HPDE6-E6E7 (cell line): Measurements from ENCODE around the gene GRB2.
A peak's percentile ranks its signal among the peaks of the same experiment; 100 is the strongest.
"Not testable (repeated sequence)": the region's sequence is repeated elsewhere in the genome, so short reads cannot be mapped to it uniquely, and the experiment has no call there.

ENCODE experiments used
- DNase-seq: peaks from one replicate; pipeline ENCODE4 v3.0.0; 2011; ENCODE audit warnings: missing footprints; ENCODE audit errors: extremely low spot score

GRB2 gene

GRCh38 chr17:75352079-75352569 is 53.4 kb downstream of the GRB2 start:
- DNase-seq: peak; percentile 31

DNA sequence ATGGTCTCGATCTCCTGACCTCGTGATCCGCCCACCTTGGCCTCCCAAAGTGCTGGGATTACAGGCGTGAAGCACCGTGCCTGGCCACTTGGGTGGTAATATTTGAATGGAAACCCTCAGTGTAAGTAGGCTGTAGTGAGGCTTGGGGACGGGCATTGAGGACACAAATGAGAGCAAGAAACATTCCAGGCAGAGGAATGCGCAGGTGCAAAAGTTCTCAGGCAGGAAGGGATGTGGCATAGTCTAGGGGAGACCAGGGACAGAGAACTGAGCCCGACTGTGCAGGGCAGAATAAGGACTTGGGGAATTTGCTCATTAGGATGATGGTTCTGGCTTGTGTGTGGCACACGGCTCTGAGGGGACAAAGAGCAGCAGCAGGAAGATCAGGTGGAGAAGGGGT is 54.8 kb downstream of the GRB2 start:
- no peak for DNase-seq

- DNase-seq: no peak
These were observed 55.4 kb downstream of the GRB2 start for GRCh38 chr17:75350029-75350428.

- no peak for DNase-seq
These were observed 55.9 kb downstream of the GRB2 start for GRCh38 chr17:75349589-75349988.

- DNase-seq: no peak
These were observed 57.0 kb downstream of the GRB2 start for GRCh38 chr17:75348386-75349012.

DNA sequence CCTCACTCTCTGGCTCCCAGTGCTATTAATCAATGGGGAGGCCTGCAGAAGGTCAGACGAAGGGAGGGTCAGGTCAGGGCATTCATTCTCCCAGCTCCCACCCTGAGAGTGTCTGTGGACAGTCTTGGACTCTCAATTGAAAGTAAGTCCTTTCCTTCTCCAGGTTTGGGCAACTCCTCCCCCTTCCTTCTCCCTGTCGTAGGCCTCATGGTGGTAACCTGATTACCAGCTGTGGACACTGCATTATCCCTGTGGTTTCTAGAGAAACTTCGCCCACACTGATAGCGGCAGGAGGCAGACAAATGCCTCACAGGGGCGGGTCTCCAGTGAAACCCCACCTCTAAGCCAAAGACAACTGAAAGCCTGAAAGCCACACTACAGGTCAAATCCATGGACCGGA is 58.6 kb downstream of the GRB2 start:
- DNase-seq: no peak

- not testable (repeated sequence) for DNase-seq
These were observed 59.1 kb downstream of the GRB2 start for GRCh38 chr17:75346368-75346767.

GRCh38 chr17:75345514-75346167 is 59.8 kb downstream of the GRB2 start:
- DNase-seq: no peak

DNA sequence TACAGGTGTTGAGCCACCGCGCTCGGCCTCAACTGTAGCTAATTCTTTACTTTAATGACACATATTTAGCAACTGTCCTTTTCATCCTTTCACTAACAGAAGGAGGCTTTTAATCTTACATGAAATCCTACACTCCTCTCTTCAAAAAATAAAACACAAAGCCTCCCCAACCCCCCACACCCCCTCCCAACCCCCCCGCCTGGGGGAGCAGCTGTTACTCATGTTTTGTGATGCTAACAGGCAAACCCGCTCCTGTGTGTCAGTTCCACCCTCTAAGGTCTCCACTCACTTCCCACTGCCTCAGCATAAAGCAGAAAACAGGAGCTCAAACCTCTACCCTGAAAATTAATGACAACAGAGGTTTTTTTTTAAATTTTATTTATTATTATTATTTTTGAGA is 60.8 kb downstream of the GRB2 start:
- DNase-seq: no peak

DNA sequence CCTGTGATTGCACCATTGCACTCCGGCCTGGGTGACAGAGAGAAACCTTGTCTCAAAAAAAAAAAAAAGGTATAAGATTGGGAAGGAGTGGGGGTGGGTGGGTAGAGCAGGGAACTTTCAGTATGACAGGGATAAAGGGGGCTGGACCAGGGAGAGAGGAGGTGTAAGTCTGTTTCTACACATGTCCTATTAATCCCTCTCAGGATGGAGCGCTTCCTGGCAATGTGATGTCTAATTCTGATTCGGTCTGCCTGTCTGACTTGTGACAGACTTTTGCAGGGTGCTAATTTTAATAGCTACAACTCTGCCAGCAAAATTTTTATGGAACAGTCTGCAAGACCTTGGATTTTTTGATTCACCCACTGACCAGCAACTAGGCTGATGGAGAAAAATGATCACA is 62.5 kb downstream of the GRB2 start:
- no peak for DNase-seq

GRCh38 chr17:75341784-75342486 is 63.5 kb downstream of the GRB2 start:
- DNase-seq: no peak

GRCh38 chr17:75340631-75341030 is 64.8 kb downstream of the GRB2 start:
- DNase-seq: no peak

GRCh38 chr17:75339971-75340370 is 65.5 kb downstream of the GRB2 start:
- DNase-seq: no peak

DNA sequence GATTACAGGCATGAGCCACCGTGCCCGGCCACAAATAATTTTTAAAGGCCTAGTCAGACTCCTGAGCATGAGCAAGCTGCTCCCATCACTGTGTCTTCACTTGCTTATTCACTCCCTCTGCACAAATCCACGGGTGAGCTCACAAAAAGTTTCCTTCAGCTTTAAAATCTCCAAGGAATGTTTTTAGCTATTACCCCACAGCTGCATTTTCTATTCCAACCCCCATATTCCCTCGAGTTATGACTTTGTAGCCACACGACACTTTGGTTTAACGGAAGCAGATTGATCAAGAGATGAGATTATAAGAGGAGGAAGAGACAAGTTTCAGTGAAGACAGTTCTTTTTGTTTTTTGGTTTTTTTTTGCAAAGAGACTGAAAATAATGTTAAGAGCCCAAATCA is 67.1 kb downstream of the GRB2 start:
- DNase-seq: no peak

DNA sequence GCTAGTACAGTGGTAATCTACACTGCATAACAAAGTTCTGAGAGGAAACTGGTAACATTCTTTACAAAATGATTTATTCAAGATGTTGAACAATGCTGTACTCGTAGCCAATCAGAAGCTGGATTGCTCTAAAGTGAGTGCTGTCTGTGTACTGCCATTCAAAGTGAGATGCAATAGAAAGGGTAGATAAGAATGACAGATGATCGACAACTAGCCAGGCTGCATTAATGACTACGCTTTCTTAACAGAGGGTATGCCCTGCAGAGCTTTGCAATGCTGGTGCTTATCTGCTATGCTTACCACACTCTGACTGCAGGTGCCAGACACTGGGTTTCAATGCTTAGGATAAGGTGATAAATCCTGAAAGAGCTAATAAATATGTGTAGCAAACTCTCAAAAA is 70.2 kb downstream of the GRB2 start:
- no peak for DNase-seq

DNA sequence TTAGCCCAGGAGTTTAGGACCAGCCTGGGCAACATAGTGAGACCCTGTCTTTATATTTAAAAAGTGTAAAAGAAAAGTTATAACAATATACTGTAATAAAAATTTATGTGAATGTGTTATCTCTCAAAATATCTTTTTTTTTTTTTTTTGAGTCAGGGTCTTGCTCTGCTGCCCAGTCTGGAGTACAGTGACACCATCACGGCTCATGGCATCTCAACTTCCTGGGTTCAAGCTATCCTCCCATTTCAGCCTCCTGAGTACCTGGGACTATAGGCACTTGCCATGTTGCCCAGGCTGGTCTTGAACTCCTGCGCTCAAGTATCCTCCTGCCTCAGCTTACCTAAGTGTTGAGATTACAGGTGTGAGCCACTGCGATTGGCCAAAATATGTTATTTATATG is 70.8 kb downstream of the GRB2 start:
- no peak for DNase-seq

DNA sequence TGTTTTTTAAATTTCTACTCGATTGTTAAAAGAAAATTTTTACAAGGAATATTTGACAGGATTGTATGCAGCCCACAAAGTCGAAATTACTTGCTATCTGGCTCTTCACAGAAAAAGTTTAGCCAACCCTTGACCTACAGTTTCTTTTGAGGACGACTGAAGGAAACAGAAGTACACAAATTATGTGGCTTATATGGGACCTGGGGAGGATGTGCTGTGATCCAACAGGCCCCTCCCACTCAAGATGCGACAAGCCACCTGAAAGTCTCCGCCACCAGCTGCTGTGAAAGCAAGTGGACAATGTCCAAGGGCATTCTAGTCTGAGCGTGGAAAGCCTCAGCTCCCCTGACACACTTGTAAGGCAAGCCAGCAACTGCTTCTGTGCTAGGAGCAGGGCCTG is 73.8 kb downstream of the GRB2 start:
- no peak for DNase-seq

DNA sequence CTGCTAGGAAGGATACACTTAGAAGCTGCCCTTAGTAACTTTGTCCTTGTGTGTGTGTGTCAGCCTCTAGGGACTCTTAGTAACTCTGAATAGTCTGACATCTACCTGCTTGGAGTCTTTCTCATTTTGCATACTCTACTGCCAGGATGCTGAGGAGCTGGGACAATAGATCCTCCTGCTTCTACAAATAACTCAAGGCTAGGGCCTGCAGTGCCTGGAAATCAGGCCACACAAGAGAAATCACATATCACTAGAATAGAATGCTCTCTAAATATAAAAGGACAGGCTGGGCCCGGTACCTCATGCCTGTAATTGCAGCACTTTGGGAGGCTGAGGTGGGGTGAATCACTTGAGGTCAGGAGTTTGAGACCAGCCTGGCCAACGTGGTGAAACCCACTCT is 77.7 kb downstream of the GRB2 start:
- no peak for DNase-seq

- no peak for DNase-seq
These were observed 79.1 kb downstream of the GRB2 start for GRCh38 chr17:75326226-75326848.

- no peak for DNase-seq
These were observed 79.7 kb downstream of the GRB2 start for GRCh38 chr17:75325827-75326225.

- DNase-seq: no peak
These were observed 80.1 kb downstream of the GRB2 start for GRCh38 chr17:75325348-75325747.

DNA sequence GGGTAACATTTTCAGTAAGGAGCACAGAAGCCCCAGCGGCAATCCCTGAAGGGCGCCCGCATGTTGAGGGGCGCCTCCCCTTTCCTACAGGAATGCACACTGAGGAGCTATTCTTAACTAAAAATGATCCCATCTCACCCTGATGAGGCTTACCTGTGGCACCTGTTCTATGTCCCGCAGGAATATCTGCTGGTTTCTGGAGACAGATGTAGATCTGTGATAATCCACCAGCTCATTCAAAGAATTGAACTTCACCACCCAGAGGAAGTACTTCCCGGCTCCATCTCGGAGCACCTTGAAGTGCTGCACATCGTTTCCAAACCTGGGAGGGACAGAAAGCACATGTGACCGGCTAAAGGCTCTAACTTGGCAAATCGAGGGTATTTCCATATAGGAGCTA is 84.0 kb downstream of the GRB2 start:
- DNase-seq: no peak
